HG03342 (cell line): ENCODE measurements around the gene DYNC1LI2.
"Not testable (repeated sequence)": the region's sequence is repeated elsewhere in the genome, so short reads cannot be mapped to it uniquely, and the experiment has no call there.

Source experiments
- ATAC-seq: cut with Tn5 transposase; IDR thresholded peaks from one replicate; pipeline ENCODE4 v1.9.1; 2021; ENCODE audit warnings: mild to moderate bottlenecking, moderate library complexity; ENCODE audit not compliant: unreplicated experiment

The DYNC1LI2 gene

GRCh38 chr16:66698046-66698445 is 53.4 kb downstream of the DYNC1LI2 start:
- ATAC-seq: no peak

- ATAC-seq: peak; percentile 89
Measured at GRCh38 chr16:66696669-66697630, 54.5 kb downstream of the DYNC1LI2 start, which contains the start of gene CMTM4. TSS of gene CMTM4 (minus strand) at chr16:66696743. CDS start at chr16:66696525, 218 bp downstream.

DNA sequence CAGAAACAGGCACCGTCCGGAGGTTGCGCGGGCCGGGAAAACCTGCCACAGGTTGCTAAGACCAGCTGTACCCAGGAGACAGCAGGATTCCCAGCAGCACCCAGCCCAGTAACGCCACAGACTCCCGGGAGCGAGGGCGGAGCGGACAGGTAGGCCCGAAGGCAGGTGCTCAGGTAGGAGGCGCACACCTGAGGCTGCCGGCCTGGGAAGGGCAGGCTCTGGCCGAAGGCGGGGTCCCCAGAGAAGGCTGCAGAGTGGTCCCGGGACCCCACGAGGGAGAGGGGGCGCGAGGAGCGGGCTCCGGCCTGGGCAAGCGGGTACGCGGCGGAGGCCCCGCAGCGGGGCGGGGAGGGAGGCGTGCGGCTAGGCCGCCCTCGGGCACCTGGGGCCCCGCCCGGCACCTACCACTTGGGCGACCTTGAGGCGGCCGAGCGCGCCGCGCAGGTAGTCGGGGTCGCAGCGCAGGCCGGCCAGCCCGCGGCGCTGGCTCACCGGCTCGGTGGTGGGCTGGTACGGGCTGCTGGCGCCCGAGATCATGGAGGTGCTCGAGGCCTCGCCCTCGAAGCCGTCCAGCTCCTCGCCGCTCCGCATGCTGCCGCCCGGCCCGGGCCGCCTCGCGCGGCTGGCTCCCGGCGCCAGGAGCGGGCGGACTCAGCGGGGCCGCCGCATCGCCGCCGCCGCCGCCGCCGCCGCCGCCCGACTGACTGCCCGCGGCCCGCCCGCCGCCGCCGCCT is 55.3 kb downstream of the DYNC1LI2 start:
- no peak for ATAC-seq

GRCh38 chr16:66695471-66695934 is 55.9 kb downstream of the DYNC1LI2 start:
- ATAC-seq: no peak

DNA sequence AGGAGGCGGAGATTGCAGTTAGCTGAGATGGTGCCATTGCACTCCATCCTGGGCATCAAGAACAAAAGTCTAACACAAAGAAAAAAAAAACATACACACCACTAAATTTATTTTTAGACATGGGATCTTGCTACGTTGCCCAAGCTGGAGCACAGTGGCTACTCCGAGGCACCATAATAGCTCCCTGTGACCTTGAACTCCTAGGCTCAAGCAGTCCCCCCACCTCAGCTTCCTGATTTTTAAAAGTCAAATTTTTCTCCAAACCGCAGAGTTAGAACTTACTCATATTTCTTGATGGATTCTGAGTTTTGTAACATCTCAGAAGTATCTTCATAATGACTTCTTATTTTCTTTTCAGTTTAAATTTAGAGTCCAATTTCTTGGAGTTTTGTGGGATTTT is 58.3 kb downstream of the DYNC1LI2 start:
- ATAC-seq: no peak

GRCh38 chr16:66692341-66692740 is 59.1 kb downstream of the DYNC1LI2 start:
- ATAC-seq: no peak

GRCh38 chr16:66691234-66691633 is 60.2 kb downstream of the DYNC1LI2 start:
- ATAC-seq: no peak

DNA sequence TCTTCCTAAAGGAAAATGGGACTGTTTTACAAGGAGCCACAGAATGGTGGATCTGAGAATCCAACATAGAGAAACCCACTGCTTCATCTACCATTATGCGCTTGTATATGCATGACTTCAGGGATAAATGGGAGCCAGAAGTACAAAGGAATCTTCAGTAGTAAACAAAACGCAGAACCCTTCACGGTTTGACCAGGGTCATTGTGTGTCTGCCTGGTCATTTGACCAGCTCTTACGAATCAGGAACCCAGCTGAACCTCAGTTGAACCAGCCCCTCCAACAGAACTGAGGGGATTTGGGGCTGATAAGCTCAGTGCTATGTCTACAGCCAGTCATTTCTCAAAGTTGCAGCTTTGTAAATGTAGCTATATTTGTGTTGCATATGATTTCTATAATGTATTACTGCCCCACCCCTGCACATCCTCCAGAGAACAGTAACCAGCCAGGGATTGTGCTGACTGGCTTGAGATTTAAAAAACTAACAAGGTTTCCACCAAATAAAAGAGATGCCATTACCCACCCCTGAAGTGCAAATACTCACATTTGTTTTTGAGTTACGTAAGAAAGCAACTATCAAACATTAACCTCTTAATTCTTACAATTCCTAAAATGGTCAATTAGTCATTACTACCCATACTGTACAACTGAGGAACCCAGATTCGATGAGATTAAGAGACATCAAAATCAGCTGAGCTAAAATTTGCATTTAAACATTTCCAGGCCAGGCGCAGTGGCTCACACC is 61.1 kb downstream of the DYNC1LI2 start:
- ATAC-seq: no peak

DNA sequence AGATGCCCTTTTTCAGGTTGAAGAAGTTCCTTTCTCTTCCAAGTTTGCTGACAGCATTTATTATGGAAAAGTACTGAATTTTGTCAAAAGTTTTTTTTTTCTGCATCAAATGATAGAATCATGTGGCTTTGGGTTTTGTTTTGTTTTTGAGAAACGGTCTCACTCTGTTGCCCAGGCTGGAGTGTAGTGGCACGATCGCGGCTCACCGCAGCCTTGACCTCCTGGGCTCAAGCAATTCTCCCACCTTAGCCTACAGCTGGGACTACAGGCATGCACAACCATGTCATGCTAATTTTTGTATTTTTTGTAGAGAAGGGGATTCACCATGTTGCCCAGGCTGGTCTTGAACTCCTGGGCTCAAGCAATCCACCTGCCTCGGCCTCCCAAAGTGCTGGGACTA is 62.1 kb downstream of the DYNC1LI2 start:
- no peak for ATAC-seq

DNA sequence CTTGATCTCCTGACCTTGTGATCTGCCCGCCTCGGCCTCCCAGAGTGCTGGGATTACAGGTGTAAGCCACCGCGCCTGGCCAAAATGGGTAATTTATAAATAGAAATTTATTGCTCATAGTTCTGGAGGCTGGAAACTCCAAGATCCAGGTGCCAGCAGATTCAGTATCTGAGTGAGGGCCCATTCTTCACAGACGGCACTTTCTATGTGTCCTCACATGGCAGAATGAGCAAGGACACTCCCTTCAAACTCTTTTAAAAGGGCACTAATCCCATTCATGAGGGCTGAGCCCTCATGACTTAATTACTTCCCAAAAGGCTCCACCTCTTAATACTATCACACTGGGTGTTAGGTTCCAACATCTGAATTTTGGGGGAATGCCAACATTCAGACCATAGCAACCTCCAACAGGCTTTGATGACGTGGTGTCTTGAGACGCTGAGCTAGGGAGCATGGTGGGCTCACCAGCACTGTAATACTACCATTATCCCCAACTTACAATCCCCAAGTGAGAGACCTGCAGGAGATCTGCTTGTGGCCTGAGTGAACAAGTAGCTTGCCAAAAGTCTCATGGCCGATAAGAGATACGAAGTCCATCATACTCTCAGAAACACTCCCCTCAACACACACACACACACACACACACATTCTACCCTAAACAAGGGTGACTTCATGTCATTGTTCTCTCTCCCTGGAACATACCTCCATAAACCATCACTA is 63.3 kb downstream of the DYNC1LI2 start:
- no peak for ATAC-seq

DNA sequence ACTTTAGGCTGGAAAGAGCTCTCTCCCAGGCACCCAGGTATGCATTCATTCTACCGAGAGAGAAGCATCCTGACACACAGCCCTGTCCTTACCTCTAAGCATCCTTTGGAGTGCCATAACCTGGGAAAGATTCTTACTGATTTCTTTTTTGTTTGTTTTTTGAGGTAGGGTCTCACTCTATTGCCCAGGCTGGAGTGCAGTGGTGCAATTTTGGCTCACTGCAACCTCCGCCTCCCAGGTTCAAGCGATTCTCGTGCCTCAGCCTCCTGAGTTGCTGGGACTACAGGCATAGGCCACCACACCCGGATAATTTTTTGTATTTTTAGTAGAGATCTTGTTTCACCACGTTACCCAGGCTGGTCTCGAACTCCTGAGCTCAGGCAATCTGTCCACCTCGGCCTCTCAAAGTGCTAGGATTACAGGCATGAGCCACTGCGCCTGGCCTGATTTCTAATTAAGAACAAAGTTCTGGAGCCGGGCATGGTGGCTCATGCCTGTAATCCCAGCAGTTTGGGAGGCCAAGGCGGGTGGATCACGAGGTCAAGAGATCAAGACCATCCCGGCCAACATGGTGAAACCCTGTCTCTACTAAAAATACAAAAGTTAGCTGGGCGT is 65.8 kb downstream of the DYNC1LI2 start:
- not testable (repeated sequence) for ATAC-seq

- no peak for ATAC-seq
Measured at GRCh38 chr16:66682271-66682670, 69.1 kb downstream of the DYNC1LI2 start.

DNA sequence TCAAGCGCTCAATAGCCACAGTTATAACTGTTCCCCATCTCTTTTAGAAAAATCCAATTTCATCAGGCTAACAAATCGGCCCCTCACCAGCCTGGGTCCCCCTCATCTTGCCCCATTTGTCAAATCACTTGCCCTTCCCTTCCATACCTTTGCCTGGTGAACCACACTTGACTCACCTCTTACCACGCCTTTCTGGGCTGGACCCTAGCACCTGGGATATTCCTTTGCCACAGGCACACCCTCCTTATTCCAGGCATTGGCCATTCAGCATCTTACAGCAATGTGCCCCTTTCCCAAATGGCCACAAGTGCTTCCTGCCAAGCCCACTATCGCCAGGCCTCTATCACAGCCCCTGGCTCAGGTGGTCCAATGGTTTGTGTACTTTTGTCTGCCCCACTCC is 69.7 kb downstream of the DYNC1LI2 start:
- ATAC-seq: no peak

DNA sequence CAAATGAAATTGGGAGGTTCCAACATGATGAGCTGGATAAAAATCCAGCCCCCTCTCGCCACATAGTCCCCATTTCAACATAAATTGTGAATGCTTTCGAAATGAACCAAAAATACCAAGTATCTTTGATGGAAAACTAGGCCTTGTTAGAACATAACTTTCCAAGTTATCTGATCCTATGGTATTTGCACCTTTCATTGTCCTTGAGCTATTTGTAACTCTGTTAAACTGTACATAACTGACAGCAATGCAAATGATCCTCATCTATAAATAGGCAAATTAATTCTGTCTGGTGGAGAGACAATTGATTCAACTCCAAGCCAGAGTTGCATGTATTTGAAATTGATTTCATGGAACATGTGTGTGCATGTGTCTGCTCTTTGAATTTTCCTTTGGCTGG is 73.1 kb downstream of the DYNC1LI2 start:
- no peak for ATAC-seq

DNA sequence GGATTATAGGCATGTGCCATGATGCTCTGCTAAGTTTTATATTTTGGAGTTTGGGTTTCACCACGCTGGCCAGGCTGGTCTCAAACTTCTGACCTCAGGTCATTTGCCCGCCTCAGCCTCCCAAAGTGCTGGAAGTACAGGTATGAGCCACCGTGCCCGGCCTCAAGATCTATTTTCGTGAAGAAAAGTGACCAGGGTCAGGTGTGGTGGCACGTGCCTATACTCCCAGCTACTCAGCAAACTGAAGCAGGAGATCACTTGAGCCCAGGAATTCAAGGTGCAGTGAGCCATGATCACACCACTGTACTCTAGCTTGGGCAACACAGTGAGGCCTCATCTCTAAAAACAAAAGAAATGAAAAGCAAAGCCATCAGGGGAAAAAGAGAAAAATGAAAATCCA is 73.6 kb downstream of the DYNC1LI2 start:
- no peak for ATAC-seq

GRCh38 chr16:66677179-66677578 is 74.2 kb downstream of the DYNC1LI2 start:
- no peak for ATAC-seq

DNA sequence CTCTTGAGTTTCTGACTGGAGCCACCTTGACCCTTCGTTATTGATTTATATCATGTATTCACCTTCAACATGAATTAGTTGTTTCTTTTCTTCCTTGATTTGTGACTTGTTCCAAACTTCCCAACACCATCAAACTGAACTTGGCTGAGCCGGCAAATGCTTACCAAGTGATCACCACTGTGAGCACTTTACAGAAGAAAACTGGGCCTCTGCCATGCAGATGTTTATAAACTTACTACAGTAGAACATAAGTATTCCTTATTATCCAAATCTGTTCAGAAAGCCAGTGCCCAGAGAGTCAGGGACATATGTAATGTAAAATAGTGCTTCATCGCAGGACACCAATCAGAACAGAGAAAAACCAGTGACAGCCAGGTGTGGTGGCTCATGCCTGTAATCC is 74.8 kb downstream of the DYNC1LI2 start:
- no peak for ATAC-seq

DNA sequence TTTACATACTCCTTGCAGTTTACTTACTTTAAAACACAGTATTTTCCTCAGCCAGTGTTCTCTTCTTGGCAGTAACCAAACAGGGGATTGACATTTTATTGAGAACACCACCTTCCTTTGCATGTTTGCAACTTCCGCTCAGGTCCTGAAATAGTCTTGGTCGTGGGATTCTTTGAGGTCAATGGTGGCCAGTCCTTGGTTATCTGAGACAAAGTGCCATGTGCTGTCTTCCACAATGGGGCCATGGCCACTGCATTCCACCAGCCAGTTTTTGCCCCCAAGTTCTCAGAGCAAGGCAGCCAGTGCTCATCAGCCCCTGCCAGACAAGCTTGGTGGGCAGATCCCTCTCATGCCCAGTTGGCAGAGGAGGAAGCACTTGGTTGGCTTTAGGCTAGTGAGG is 77.7 kb downstream of the DYNC1LI2 start:
- no peak for ATAC-seq
